Measurements from ENCODE around the gene LDLRAD4.
"Not testable (repeated sequence)": the region's sequence is repeated elsewhere in the genome, so short reads cannot be mapped to it uniquely, and the experiment has no call there.

- TF ChIP-seq POLR2A (IDR thresholded peaks at IDR 0.05; ENCODE audit: low read depth); POLR2AphosphoS5 (IDR thresholded peaks at IDR 0.05); EP300 (IDR thresholded peaks at IDR 0.05): not testable (repeated sequence)
- TF ChIP-seq, protein P1, sequence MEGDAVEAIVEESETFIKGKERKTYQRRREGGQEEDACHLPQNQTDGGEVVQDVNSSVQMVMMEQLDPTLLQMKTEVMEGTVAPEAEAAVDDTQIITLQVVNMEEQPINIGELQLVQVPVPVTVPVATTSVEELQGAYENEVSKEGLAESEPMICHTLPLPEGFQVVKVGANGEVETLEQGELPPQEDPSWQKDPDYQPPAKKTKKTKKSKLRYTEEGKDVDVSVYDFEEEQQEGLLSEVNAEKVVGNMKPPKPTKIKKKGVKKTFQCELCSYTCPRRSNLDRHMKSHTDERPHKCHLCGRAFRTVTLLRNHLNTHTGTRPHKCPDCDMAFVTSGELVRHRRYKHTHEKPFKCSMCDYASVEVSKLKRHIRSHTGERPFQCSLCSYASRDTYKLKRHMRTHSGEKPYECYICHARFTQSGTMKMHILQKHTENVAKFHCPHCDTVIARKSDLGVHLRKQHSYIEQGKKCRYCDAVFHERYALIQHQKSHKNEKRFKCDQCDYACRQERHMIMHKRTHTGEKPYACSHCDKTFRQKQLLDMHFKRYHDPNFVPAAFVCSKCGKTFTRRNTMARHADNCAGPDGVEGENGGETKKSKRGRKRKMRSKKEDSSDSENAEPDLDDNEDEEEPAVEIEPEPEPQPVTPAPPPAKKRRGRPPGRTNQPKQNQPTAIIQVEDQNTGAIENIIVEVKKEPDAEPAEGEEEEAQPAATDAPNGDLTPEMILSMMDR (IDR thresholded peaks at IDR 0.05), result not testable (repeated sequence)
Observed at GRCh38 chr18:13346449-13346848, 127.9 kb downstream of the LDLRAD4 start.
